Fibroblast of the conjunctiva (primary cell): ENCODE data around the gene SRGAP2C.
"Not testable (repeated sequence)": the region's sequence is repeated elsewhere in the genome, so short reads cannot be mapped to it uniquely, and the experiment has no call there.

Experiments used
- DNase-seq: peaks from one replicate; pipeline ENCODE4 v3.0.0-alpha.2; 2010; ENCODE audit warnings: low read depth

The SRGAP2C gene

DNA sequence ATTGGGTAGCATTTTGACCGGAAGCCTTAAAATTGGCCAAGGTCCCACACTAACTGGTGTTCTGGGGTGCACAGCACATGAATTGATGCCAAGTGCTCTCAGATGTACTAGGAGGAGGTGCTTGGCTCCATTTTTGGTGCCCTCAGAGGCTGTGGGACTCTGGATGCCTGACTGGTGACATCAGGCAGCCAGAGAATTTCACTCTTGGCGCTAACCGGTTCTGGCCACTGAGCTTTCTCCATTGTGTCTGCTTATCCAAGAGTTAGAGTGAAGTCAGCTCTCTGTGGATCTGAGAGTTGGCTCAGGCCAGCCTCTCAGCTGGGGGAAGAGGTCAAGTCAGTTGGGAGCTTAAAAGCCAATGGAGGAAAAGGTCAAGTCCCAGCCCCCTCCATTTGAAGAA, 200.4 kb downstream of the SRGAP2C start:
- not testable (repeated sequence) for DNase-seq

DNA sequence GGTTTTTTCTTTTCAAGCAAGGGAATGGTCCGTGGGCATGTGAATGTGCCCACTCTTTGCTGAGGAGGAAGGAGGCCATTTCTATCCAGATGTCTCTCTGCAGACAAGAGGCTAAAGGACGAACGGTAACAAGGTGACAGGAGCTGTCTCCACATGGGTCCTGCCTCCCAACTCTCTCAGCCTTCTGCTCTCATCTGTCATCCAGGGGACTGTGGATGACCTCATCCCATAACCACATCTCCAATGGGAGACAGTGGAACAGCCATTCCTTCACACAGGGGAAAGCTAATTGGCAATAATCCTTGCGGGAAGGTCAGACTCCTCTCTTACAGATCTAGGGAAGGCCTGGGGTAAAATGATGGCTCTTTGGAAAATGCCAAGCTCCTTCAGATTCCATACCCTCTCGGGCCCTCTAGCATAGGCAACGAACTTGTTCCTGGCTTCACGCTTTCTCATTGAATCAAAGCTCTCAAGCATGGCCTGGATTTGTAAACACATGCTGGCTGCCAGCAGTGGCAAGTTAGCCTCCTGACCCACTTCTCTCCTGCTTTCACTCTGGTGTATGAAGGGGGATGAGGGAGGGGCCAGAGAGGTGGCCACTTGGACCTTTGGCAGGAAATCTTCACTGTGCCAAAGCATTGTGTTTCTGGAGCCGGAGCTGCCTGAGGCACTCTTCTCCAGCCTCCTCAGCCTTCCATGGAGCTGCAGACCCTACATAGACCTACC, 201.0 kb downstream of the SRGAP2C start:
- DNase-seq = not testable (repeated sequence)

- DNase-seq = not testable (repeated sequence)
These were observed 201.7 kb downstream of the SRGAP2C start for GRCh38 chr1:121386319-121386948.

GRCh38 chr1:121389895-121390560, 205.3 kb downstream of the SRGAP2C start:
- DNase-seq = not testable (repeated sequence)

DNA sequence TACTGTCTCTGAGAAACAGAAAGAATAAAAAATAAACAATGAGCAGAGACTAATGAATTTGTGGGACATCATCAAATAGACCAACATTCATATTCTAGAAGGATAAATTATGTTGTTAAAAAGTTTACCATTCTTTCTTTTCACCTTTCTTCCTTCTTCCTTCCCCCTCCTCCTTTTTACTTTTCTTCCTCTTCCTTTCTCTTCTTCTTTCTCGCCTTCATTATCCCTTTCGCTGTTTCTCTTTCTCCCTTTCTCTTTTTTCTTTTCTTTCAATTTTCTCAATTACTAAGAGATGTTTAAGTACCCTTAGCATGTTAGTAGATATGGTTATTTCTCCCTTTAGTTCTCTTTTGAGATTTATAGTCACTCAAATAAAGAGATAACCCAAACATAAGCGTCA, 207.4 kb downstream of the SRGAP2C start:
- not testable (repeated sequence) for DNase-seq

GRCh38 chr1:121395718-121396201, 211.0 kb downstream of the SRGAP2C start:
- not testable (repeated sequence) for DNase-seq

GRCh38 chr1:121396335-121397081, 211.7 kb downstream of the SRGAP2C start:
- DNase-seq = not testable (repeated sequence)

DNA sequence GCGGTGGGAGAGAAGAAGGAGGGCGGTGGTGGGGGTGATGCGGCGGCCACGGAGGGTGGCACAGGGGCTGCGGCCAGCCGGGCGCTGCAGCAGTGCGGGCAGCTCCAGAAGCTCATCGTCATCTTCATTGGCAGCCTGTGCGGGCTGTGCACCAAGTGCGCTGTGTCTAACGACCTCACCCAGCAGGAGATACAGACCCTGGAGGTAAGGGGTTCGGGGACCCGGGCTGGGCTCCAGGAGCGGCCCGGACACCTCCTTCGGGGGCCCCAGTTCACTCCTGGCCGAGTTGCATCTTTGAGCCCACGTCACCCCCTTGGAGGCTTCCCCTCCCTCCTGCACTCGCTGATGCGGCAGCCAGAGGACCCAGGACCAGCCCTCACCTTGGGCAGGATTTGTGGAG, 212.3 kb downstream of the SRGAP2C start:
- not testable (repeated sequence) for DNase-seq

- DNase-seq = not testable (repeated sequence)
These were observed 214.4 kb downstream of the SRGAP2C start for GRCh38 chr1:121399193-121399592.

DNA sequence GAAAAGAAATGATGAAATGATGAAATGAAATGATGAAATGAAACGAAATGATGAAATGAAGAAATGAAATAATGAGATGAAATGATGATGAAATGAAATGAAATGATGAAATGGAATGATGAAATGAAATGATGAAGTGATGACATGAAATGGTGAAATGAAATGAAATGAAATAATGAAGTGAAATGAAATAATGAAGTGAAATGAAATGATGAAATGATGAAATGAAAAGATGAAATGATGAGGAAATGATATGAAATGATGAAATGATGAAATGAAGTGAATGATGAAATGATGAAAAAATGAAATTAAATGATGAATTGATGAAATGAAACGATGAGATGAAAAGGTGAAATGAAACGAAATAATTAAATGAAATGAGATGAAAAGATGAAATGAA, 215.3 kb downstream of the SRGAP2C start:
- DNase-seq = not testable (repeated sequence)

- not testable (repeated sequence) for DNase-seq
These were observed 216.0 kb downstream of the SRGAP2C start for GRCh38 chr1:121400541-121401310.

DNA sequence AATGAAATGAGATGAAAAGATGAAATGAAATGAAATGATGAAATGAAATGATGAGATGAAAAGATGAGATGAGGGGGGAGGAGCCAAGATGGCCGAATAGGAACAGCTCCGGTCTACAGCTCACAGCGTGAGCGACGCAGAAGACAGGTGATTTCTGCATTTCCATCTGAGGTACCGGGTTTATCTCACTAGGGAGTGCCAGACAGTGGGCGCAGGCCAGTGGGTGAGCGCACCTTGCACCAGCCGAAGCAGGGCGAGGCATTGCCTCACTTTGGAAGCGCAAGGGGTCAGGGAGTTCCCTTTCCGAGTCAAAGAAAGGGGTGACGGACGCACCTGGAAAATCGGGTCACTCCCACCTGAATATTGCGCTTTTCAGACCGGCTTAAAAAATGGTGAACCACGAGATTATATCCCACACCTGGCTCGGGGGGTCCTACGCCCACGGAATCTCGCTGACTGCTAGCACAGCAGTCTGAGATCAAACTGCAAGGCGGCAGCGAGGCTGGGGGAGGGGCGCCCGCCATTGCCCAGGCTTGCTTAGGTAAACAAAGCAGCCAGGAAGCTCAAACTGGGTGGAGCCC, 216.7 kb downstream of the SRGAP2C start:
- not testable (repeated sequence) for DNase-seq

DNA sequence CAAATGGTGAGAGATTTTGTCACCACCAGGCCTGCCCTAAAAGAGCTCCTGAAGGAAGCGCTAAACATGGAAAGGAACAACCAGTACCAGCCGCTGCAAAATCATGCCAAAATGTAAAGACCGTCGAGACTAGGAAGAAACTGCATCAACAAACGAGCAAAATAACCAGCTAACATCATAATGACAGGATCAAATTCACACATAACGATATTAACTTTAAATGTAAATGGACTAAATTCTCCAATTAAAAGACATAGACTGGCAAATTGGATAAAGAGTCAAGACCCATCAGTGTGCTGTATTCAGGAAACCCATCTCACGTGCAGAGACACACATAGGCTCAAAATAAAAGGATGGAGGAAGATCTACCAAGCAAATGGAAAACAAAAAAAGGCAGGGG, 218.5 kb downstream of the SRGAP2C start:
- DNase-seq = not testable (repeated sequence)

GRCh38 chr1:121408354-121408753, 223.6 kb downstream of the SRGAP2C start:
- DNase-seq = no peak

GRCh38 chr1:121413821-121414220, 229.0 kb downstream of the SRGAP2C start:
- no peak for DNase-seq

DNA sequence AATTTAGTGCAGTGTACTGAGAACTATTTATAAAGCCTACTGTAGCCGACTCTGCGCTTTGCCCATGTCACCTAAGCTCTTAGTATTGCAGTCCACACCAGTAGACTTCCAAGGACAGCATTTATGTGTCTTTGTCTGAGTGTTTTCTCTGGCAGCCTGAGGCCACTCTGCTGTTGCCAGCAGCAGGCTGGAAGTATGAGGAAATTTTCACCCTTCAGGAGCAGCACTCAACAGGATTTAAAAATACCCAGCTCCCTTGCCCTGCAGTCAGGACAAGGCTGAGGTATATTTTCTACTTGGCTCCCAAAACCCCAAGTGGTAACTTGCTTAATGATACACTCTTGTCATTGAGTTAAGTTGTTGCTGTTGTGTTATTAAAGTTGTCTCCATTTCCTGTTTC, 230.1 kb downstream of the SRGAP2C start:
- no peak for DNase-seq

DNA sequence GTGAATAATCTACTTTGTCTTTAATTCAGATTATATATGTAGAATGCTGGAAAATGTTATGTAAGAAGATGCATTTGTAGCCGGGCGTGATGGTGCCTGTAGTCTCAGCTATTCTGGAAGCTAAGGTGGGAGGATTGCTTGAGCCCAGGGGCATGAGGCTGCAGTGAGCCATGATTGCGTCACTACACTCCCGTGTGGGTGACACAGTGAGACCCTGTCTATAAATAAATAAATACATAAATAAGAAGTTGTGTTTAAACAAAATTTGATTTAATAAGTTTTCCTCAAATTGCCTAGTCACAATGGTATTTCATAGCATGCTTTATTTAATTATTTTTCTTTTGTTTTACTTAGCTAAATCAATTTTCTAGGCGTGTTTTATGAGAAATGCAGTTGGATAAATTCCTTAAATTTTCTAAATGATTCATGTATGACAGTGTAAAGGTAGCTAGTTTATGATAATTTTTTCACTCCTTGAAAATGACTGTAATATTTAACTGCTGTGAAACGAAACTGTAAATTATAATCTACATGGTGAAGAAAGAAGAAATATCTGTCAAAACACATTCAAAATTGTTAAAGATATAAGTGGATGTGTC, 232.6 kb downstream of the SRGAP2C start:
- no peak for DNase-seq

DNA sequence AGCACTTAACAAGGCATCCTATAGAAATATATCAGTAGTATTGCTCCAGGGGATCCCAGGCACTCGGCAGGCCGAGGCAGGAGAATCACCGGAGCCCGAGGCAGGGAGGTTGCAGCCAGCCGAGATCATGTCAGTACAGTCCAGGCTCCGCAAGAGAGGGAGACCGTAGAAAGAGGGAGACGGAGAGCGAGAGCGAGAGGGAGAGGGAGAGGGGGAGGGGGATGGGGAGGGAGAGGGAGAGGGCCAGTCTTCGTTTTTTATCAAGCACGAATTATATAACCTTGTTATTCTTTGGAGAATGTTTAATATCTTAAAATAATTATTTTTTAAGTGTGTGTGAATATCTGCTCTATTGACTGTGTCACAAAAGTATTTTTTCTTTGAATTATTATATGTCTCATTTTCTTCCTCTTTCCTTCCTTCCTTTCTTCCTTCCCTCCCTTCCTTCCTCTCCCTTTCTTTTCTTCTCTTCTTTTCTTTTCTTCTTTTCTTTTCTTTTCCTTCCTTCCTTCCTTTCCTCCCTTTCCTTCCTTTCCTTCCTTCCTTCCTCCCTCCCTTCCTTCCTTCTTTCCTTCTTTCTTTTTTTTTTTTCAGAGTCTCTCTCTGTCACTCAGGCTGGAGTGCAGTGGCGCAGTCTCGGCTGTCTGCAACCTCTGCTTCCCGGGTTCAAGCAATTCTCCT, 233.7 kb downstream of the SRGAP2C start:
- DNase-seq = no peak

DNA sequence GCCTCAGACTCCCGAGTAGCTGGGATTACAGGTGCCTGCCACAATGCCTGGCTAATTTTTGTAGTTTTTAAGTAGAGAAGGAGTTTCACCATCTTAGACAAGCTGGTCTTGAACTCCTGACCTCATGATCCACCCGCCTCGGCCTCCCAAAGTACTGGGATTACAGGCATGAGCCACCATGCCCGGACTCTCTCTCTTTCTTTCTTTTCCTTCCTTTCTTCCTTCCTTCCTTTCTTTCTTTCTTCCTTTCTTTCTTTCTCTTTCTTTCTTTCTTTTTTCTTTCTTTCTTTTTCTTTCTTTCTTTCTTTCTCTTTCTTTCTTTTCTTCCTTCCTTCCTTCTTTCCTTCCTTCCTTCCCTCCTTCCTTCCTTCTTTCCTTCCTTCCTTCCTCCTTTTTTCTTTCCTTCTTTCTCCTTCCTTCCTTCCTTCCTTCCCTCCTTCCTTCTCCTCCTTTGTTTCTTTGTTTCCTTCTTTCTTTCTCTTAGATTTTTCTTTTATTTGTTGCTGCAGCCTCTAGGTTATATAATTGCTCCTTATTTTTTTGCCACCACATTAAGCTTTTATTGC, 234.4 kb downstream of the SRGAP2C start:
- not testable (repeated sequence) for DNase-seq

DNA sequence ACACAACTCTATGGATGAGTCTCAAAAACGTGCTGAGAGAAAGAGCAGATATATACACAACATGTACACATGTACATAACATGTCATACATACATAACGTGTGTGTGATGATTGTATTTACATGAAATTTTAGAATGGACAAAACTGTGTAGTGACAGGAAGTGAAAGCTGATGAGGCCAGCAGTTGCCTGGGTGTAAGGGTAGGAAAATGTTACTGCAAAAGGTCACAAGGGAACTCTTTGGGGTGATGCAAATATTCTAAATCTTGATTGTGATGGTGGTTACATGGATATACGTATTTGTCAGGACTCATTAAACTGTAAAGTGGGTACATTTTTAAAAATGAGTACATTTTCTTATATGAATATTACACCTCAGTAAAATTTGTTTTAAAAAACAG, 236.7 kb downstream of the SRGAP2C start:
- DNase-seq = not testable (repeated sequence)
